Measurements from ENCODE around the gene MAP2. TPM values are rescaled to one million over a fixed set of nuclear protein-coding genes. Genes with fewer than 3 reads are reported as not detected.

The MAP2 gene
- polyA plus RNA-seq, 1 donor (not counting 4 experiments of a cell fraction or from before 2014, with no cell fraction given) = 16.2 TPM

DNA sequence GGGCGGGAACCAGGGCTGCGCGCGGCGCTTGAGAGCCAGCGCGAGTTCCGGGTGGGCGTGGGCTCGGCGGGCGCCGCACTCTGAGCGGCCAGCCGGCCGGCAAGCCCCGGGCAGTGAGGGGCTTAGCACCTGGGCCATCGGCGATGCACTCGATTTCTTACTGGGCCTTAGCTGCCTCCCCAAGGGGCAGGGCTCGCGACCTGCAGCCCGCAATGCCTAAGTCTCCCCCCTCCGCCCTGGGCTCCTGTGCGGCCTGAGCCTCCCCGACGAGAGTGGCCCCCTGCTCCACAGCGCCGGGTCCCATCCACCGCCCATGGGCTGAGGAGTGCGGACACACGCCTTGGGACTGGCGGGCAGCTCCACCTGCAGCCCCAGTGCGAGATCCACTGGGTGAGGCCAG is 36.5 kb upstream of the MAP2 start:
- dilution Hi-C loops (cut with MboI; ENCODE audit: extremely low pct_ligation_motif_present, low sequenced_read_pairs) = no loop called here
- FAIRE-seq (no peak), DNase-seq (ENCODE audit: low read depth, low spot score) (no peak)
- Histone ChIP-seq H3K9ac (ENCODE audit: control insufficient read depth, extremely low read depth, insufficient read depth, low read length) (no peak overlapping the region), H3K27ac (ENCODE audit: control insufficient read depth, insufficient read depth, low read length) (no peak overlapping the region), H3K4me1 (ENCODE audit: control insufficient read depth, extremely low read depth, insufficient read depth, low read length) (peaks cover 19% of the 10 kb centered on the region), H2AFZ (ENCODE audit: control insufficient read depth, low read length) (no peak overlapping the region), H3K9me1 (ENCODE audit: control insufficient read depth, extremely low read depth, insufficient read depth, low read length) (no peaks in the 10 kb centered on the region), H3K27me3 (ENCODE audit: control insufficient read depth, extremely low read depth, insufficient read depth, low read length) (no peaks in the 10 kb centered on the region), H3K9me3 (ENCODE audit: control insufficient read depth, low read depth, low read length) (no peaks in the 10 kb centered on the region), H3K4me3 (ENCODE audit: control insufficient read depth in 2 of 3, extremely low read depth in 1 of 3, insufficient read depth in 2 of 3, low read depth in 1 of 3, low read length in 3 of 3) (no peak overlapping the region), H3K36me3 (ENCODE audit: control insufficient read depth in 2 of 2, extremely low read depth in 1 of 2, insufficient read depth in 2 of 2, low read length in 2 of 2) (no peaks in the 10 kb centered on the region), H3K79me2 (ENCODE audit: control insufficient read depth, insufficient read depth, low read length) (no peaks in the 10 kb centered on the region), H4K20me1 (ENCODE audit: control insufficient read depth, extremely low read depth, insufficient read depth, low read length) (no peaks in the 10 kb centered on the region), H3K4me2 (ENCODE audit: control insufficient read depth, extremely low read depth, insufficient read depth, low read depth, low read length) (no peak overlapping the region)
- TF ChIP-seq EZH2 (IDR thresholded peaks at IDR 0.05; ENCODE audit: low read length) = no peak
- no peak for TF ChIP-seq CTCF (optimal IDR thresholded peaks at IDR 0.05 in 1 of 3, IDR thresholded peaks at IDR 0.05 in 1 of 3, conservative IDR thresholded peaks at IDR 0.05 in 1 of 3; ENCODE audit: extremely low read depth in 1 of 3, insufficient read depth in 2 of 3, low read length in 3 of 3)

- no peaks in the 10 kb centered on the region for H3K79me2 ChIP-seq (ENCODE audit: control insufficient read depth, insufficient read depth, low read length)
- no peak overlapping the region for H3K4me2 ChIP-seq (ENCODE audit: control insufficient read depth, extremely low read depth, insufficient read depth, low read depth, low read length)
- no peaks in the 10 kb centered on the region for H3K9me1 ChIP-seq (ENCODE audit: control insufficient read depth, extremely low read depth, insufficient read depth, low read length)
- DNase-seq (ENCODE audit: low read depth, low spot score) (no peak), FAIRE-seq (no peak)
- H3K27ac ChIP-seq (ENCODE audit: control insufficient read depth, insufficient read depth, low read length) = no peak overlapping the region
- H3K36me3 ChIP-seq (ENCODE audit: control insufficient read depth in 2 of 2, extremely low read depth in 1 of 2, insufficient read depth in 2 of 2, low read length in 2 of 2) = no peaks in the 10 kb centered on the region
- no peaks in the 10 kb centered on the region for H4K20me1 ChIP-seq (ENCODE audit: control insufficient read depth, extremely low read depth, insufficient read depth, low read length)
- TF ChIP-seq CTCF (optimal IDR thresholded peaks at IDR 0.05 in 1 of 3, IDR thresholded peaks at IDR 0.05 in 1 of 3, conservative IDR thresholded peaks at IDR 0.05 in 1 of 3; ENCODE audit: extremely low read depth in 1 of 3, insufficient read depth in 2 of 3, low read length in 3 of 3) (no peak), EZH2 (IDR thresholded peaks at IDR 0.05; ENCODE audit: low read length) (no peak)
- H3K4me1 ChIP-seq (ENCODE audit: control insufficient read depth, extremely low read depth, insufficient read depth, low read length) = peaks cover 7% of the 10 kb centered on the region
- dilution Hi-C loops (cut with MboI; ENCODE audit: extremely low pct_ligation_motif_present, low sequenced_read_pairs) = no loop called here
- H3K9ac ChIP-seq (ENCODE audit: control insufficient read depth, extremely low read depth, insufficient read depth, low read length) = no peak overlapping the region
- no peaks in the 10 kb centered on the region for H3K27me3 ChIP-seq (ENCODE audit: control insufficient read depth, extremely low read depth, insufficient read depth, low read length)
- no peak overlapping the region for H2AFZ ChIP-seq (ENCODE audit: control insufficient read depth, low read length)
- H3K9me3 ChIP-seq (ENCODE audit: control insufficient read depth, low read depth, low read length) = no peaks in the 10 kb centered on the region
- H3K4me3 ChIP-seq (ENCODE audit: control insufficient read depth in 2 of 3, extremely low read depth in 1 of 3, insufficient read depth in 2 of 3, low read depth in 1 of 3, low read length in 3 of 3) = no peak overlapping the region
These were observed 35.3 kb upstream of the MAP2 start for GRCh38 chr2:209388446-209389037.
